ENCODE measurements around the gene ZC3H18. TPM values are rescaled to one million over a fixed set of nuclear protein-coding genes. Genes with fewer than 3 reads are reported as not detected.
"Not testable (repeated sequence)": the region's sequence is repeated elsewhere in the genome, so short reads cannot be mapped to it uniquely, and the experiment has no call there.

ZC3H18 gene
- total and polyA plus RNA-seq, 2 donors = 13.9 to 29.5 TPM

- 79% methylated on average over 20 of the region's 20 CpGs for WGBS
- no peak for DNase-seq (ENCODE audit: extremely low spot score)
- no peaks in the 10 kb centered on the region for H3K36me3 ChIP-seq (ENCODE audit: insufficient read depth)
Measured at GRCh38 chr16:88605186-88606147, 35.3 kb downstream of the ZC3H18 start.

GRCh38 chr16:88606148-88606757, 36.0 kb downstream of the ZC3H18 start:
- no peak overlapping the region for H3K4me3 ChIP-seq (ENCODE audit: low read depth, low read length)
- WGBS = 93% methylated on average over 17 of the region's 17 CpGs
- DNase-seq (ENCODE audit: extremely low spot score) = no peak
- no peak overlapping the region for H3K27ac ChIP-seq (ENCODE audit: low read depth)
- H3K36me3 ChIP-seq (ENCODE audit: insufficient read depth) = no peaks in the 10 kb centered on the region
- no peaks in the 10 kb centered on the region for H3K4me1 ChIP-seq (ENCODE audit: insufficient read depth)

More at GRCh38 chr16:88605186-88606147, 35.3 kb downstream of the ZC3H18 start:
- Histone ChIP-seq H3K4me1 (ENCODE audit: insufficient read depth) (no peaks in the 10 kb centered on the region), H3K27ac (ENCODE audit: low read depth) (no peak overlapping the region), H3K4me3 (ENCODE audit: low read depth, low read length) (no peak overlapping the region)

- H3K36me3 ChIP-seq (ENCODE audit: insufficient read depth) = no peaks in the 10 kb centered on the region
- no peak overlapping the region for H3K4me3 ChIP-seq (ENCODE audit: low read depth, low read length)
- no peak overlapping the region for H3K27ac ChIP-seq (ENCODE audit: low read depth)
- 88% methylated on average over 6 of the region's 6 CpGs for WGBS
- no peaks in the 10 kb centered on the region for H3K4me1 ChIP-seq (ENCODE audit: insufficient read depth)
- no peak for DNase-seq (ENCODE audit: extremely low spot score)
Measured at GRCh38 chr16:88608076-88608475, 37.9 kb downstream of the ZC3H18 start.

- H3K27ac ChIP-seq (ENCODE audit: low read depth); H3K4me1 ChIP-seq (ENCODE audit: insufficient read depth); DNase-seq (ENCODE audit: extremely low spot score); H3K4me3 ChIP-seq (ENCODE audit: low read depth, low read length); H3K36me3 ChIP-seq (ENCODE audit: insufficient read depth): not testable (repeated sequence)
- WGBS = 91% methylated on average over 8 of the region's 8 CpGs
Measured at GRCh38 chr16:88609426-88609825, 39.2 kb downstream of the ZC3H18 start.

- Histone ChIP-seq H3K27ac (ENCODE audit: low read depth) (no peak overlapping the region), H3K4me1 (ENCODE audit: insufficient read depth) (no peaks in the 10 kb centered on the region), H3K4me3 (ENCODE audit: low read depth, low read length) (no peak overlapping the region), H3K36me3 (ENCODE audit: insufficient read depth) (no peaks in the 10 kb centered on the region)
- WGBS = 87% methylated on average over 6 of the region's 6 CpGs
- DNase-seq (ENCODE audit: extremely low spot score) = no peak
Measured at GRCh38 chr16:88610080-88610479, 39.9 kb downstream of the ZC3H18 start.

GRCh38 chr16:88610909-88611812, 41.0 kb downstream of the ZC3H18 start:
- Histone ChIP-seq H3K4me3 (ENCODE audit: low read depth, low read length) (no peak overlapping the region), H3K27ac (ENCODE audit: low read depth) (no peak overlapping the region), H3K4me1 (ENCODE audit: insufficient read depth) (no peaks in the 10 kb centered on the region), H3K36me3 (ENCODE audit: insufficient read depth) (no peaks in the 10 kb centered on the region)
- WGBS = 78% methylated on average over 49 of the region's 49 CpGs
- DNase-seq (ENCODE audit: extremely low spot score) = no peak

GRCh38 chr16:88613293-88613692, 43.1 kb downstream of the ZC3H18 start:
- 85% methylated on average over 10 of the region's 10 CpGs for WGBS
- no peak for DNase-seq (ENCODE audit: extremely low spot score)
- H3K27ac ChIP-seq (ENCODE audit: low read depth) = no peak overlapping the region
- no peaks in the 10 kb centered on the region for H3K36me3 ChIP-seq (ENCODE audit: insufficient read depth)
- no peaks in the 10 kb centered on the region for H3K4me1 ChIP-seq (ENCODE audit: insufficient read depth)
- H3K4me3 ChIP-seq (ENCODE audit: low read depth, low read length) = no peak overlapping the region

- Histone ChIP-seq H3K4me1 (ENCODE audit: insufficient read depth) (no peaks in the 10 kb centered on the region), H3K36me3 (ENCODE audit: insufficient read depth) (no peaks in the 10 kb centered on the region), H3K4me3 (ENCODE audit: low read depth, low read length) (no peak overlapping the region), H3K27ac (ENCODE audit: low read depth) (no peak overlapping the region)
- DNase-seq (ENCODE audit: extremely low spot score) = no peak
- WGBS = 85% methylated on average over 19 of the region's 19 CpGs
Measured at GRCh38 chr16:88613911-88614817, 44.0 kb downstream of the ZC3H18 start.

GRCh38 chr16:88614818-88615580, 44.8 kb downstream of the ZC3H18 start:
- H3K27ac ChIP-seq (ENCODE audit: low read depth) = no peak overlapping the region
- H3K4me3 ChIP-seq (ENCODE audit: low read depth, low read length) = no peak overlapping the region
- DNase-seq (ENCODE audit: extremely low spot score) = no peak
- no peaks in the 10 kb centered on the region for H3K4me1 ChIP-seq (ENCODE audit: insufficient read depth)
- WGBS = 88% methylated on average over 19 of the region's 19 CpGs
- no peaks in the 10 kb centered on the region for H3K36me3 ChIP-seq (ENCODE audit: insufficient read depth)

- Histone ChIP-seq H3K4me3 (ENCODE audit: low read depth, low read length) (no peak overlapping the region), H3K36me3 (ENCODE audit: insufficient read depth) (no peaks in the 10 kb centered on the region), H3K27ac (ENCODE audit: low read depth) (no peak overlapping the region), H3K4me1 (ENCODE audit: insufficient read depth) (no peaks in the 10 kb centered on the region)
- WGBS = 83% methylated on average over 13 of the region's 13 CpGs
- no peak for DNase-seq (ENCODE audit: extremely low spot score)
Measured at GRCh38 chr16:88616320-88616719, 46.1 kb downstream of the ZC3H18 start.

- Histone ChIP-seq H3K4me1 (ENCODE audit: insufficient read depth) (no peaks in the 10 kb centered on the region), H3K36me3 (ENCODE audit: insufficient read depth) (no peaks in the 10 kb centered on the region), H3K4me3 (ENCODE audit: low read depth, low read length) (no peak overlapping the region), H3K27ac (ENCODE audit: low read depth) (no peak overlapping the region)
- 84% methylated on average over 12 of the region's 12 CpGs for WGBS
- DNase-seq (ENCODE audit: extremely low spot score) = no peak
Measured at GRCh38 chr16:88616736-88617135, 46.5 kb downstream of the ZC3H18 start.
